Loucy (cell line): ENCODE data around the gene H6PD.
A peak's percentile ranks its signal among the peaks of the same experiment; 100 is the strongest.

Source experiments
- H2AFZ ChIP-seq: fragments of 200-600 bp; sonication (generic); 2 replicates; pipeline ENCODE4 v1.6.0; 2016; ENCODE audit warnings: antibody characterized with exemption, mild to moderate bottlenecking, low read length, moderate library complexity
- H3F3A ChIP-seq: fragments of 200-600 bp; 2 replicates; pipeline ENCODE4 v1.6.0; 2016; ENCODE audit warnings: antibody characterized with exemption, low read depth, mild to moderate bottlenecking
- H3K27me3 ChIP-seq: fragments of 200-600 bp; sonication (generic); 2 replicates; pipeline ENCODE4 v1.6.1; 2014; ENCODE audit warnings: low read length, mild to moderate bottlenecking; ENCODE audit not compliant: insufficient read depth, poor library complexity, severe bottlenecking
- H3K36me3 ChIP-seq: fragments of 200-600 bp; sonication (generic); 2 replicates; pipeline ENCODE4 v1.6.1; 2016; ENCODE audit warnings: low read length; ENCODE audit not compliant: insufficient read depth
- H3K4me1 ChIP-seq: fragments of 200-600 bp; sonication (generic); 2 replicates; pipeline ENCODE4 v1.5.1; 2014; ENCODE audit warnings: low read length, mild to moderate bottlenecking; ENCODE audit not compliant: insufficient read depth, poor library complexity, severe bottlenecking
- H3K4me2 ChIP-seq: fragments of 200-600 bp; sonication (generic); 2 replicates; pipeline ENCODE4 v1.6.0; 2014; ENCODE audit warnings: antibody characterized with exemption, low read length, low read depth, mild to moderate bottlenecking; ENCODE audit not compliant: poor library complexity, severe bottlenecking
- H3K4me3 ChIP-seq: fragments of 200-600 bp; sonication (generic); 2 replicates; pipeline ENCODE4 v1.5.1; 2014; ENCODE audit warnings: low read length, mild to moderate bottlenecking, mixed read lengths; ENCODE audit not compliant: poor library complexity, severe bottlenecking
- H3K79me2 ChIP-seq: fragments of 200-600 bp; sonication (generic); 2 replicates; pipeline ENCODE4 v1.6.1; 2014; ENCODE audit warnings: low read length; ENCODE audit not compliant: insufficient read depth
- H3K9ac ChIP-seq: fragments of 200-600 bp; sonication (generic); 2 replicates; pipeline ENCODE4 v1.6.0; 2014; ENCODE audit warnings: mild to moderate bottlenecking, low read depth, low read length, moderate library complexity; ENCODE audit not compliant: poor library complexity, severe bottlenecking
- H3K9me2 ChIP-seq: fragments of 200-600 bp; sonication (generic); replicated peaks from 2 replicates; pipeline ENCODE4 v1.6.1; 2016; ENCODE audit warnings: low read depth, low read length, mixed read lengths
- H3K9me3 ChIP-seq: fragments of 200-600 bp; sonication (generic); 2 replicates; pipeline ENCODE4 v1.6.1; 2014; ENCODE audit warnings: mild to moderate bottlenecking, antibody characterized with exemption, low read length, low read depth; ENCODE audit not compliant: insufficient read depth
- H4K20me1 ChIP-seq: fragments of 200-600 bp; sonication (generic); 2 replicates; pipeline ENCODE4 v1.6.0; 2014; ENCODE audit warnings: antibody characterized with exemption, low read length, mild to moderate bottlenecking; ENCODE audit not compliant: insufficient read depth, poor library complexity, severe bottlenecking
- EZH2phosphoT487 ChIP-seq: fragments of 200-600 bp; IDR thresholded peaks from 2 replicates; pipeline ENCODE4 v1.6.1; 2018; ENCODE audit warnings: antibody characterized with exemption, mild to moderate bottlenecking, moderate library complexity, borderline replicate concordance
- TF ChIP-seq, protein P1 (sequence below): fragments of 200-600 bp; sonication (generic); conservative IDR thresholded peaks from 2 replicates; pipeline ENCODE4 v1.5.1; 2014; ENCODE audit warnings: mild to moderate bottlenecking, antibody characterized with exemption, low read length

Gene H6PD, protein sequence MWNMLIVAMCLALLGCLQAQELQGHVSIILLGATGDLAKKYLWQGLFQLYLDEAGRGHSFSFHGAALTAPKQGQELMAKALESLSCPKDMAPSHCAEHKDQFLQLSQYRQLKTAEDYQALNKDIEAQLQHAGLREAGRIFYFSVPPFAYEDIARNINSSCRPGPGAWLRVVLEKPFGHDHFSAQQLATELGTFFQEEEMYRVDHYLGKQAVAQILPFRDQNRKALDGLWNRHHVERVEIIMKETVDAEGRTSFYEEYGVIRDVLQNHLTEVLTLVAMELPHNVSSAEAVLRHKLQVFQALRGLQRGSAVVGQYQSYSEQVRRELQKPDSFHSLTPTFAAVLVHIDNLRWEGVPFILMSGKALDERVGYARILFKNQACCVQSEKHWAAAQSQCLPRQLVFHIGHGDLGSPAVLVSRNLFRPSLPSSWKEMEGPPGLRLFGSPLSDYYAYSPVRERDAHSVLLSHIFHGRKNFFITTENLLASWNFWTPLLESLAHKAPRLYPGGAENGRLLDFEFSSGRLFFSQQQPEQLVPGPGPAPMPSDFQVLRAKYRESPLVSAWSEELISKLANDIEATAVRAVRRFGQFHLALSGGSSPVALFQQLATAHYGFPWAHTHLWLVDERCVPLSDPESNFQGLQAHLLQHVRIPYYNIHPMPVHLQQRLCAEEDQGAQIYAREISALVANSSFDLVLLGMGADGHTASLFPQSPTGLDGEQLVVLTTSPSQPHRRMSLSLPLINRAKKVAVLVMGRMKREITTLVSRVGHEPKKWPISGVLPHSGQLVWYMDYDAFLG

DNA sequence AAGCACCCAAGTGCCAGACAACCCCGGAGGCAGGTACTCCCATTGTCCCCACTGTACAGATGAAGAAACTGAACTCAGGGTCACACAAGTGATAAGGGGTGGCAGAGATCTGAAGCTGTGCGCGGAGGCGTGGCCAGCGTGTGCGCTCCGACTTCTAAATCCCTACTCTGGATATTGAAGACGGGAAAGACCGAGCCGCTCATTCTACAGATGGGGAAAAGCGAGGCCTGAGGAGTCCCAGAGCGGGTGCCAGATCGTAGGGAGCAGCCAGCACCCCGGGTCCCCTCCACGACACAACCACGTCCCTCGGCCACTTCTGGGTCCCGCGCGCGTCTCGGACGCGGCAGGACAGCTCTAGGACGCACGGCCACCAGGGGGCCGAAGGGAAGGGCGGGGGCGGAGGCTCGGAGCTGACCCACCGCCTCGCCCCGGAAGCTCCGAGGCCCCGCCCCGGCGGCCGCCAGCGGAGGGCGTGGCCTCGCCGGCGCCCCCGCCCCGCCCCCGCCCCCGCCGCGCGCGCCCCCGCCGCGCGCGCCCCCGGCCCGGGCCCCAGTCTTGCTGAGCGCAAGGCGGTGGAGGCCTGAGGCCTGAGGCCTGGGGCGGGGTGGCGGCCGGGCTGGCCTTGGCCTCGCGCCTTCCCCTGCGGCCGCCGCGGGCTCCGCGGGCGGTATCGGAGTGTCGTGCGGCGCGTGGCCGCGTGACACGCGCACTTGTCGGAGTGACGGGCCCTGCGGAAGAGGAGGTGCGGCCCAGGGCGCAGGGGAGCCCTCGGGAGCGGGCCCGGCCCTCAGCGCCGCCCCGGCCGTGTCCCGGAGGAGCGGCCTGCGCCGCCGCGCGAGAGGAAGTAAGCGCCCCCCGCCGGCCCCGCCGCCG is at the start of gene H6PD:
Gene H6PD (plus strand): TSS at position 552 of the 873 bp plus-strand sequence. CDS start 10,161 bp downstream, outside the sequence.
- Histone ChIP-seq H2AFZ (peak within 1 kb of the TSS; percentile 49), H3K4me3 (peak within 1 kb of the TSS; percentile 97), H3K4me2 (peak within 1 kb of the TSS; percentile 81), H3K9me2 (no peaks in the 10 kb centered on the region), H4K20me1 (no peaks in the 10 kb centered on the region), H3K36me3 (no peaks in the 10 kb centered on the region), H3K4me1 (peaks cover 43% of the 10 kb centered on the region), H3K27me3 (no peaks in the 10 kb centered on the region), H3K9me3 (no peaks in the 10 kb centered on the region), H3K79me2 (peaks cover 37% of the 10 kb centered on the region), H3K9ac (peak within 1 kb of the TSS; percentile 96), H3F3A (0 out of 2 replicates have a peak, but pooled peaks cover 2% of the 10 kb centered on the region)
- TF ChIP-seq, protein P1, sequence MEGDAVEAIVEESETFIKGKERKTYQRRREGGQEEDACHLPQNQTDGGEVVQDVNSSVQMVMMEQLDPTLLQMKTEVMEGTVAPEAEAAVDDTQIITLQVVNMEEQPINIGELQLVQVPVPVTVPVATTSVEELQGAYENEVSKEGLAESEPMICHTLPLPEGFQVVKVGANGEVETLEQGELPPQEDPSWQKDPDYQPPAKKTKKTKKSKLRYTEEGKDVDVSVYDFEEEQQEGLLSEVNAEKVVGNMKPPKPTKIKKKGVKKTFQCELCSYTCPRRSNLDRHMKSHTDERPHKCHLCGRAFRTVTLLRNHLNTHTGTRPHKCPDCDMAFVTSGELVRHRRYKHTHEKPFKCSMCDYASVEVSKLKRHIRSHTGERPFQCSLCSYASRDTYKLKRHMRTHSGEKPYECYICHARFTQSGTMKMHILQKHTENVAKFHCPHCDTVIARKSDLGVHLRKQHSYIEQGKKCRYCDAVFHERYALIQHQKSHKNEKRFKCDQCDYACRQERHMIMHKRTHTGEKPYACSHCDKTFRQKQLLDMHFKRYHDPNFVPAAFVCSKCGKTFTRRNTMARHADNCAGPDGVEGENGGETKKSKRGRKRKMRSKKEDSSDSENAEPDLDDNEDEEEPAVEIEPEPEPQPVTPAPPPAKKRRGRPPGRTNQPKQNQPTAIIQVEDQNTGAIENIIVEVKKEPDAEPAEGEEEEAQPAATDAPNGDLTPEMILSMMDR, result peak; percentile 59
- no peak for TF ChIP-seq EZH2phosphoT487

DNA sequence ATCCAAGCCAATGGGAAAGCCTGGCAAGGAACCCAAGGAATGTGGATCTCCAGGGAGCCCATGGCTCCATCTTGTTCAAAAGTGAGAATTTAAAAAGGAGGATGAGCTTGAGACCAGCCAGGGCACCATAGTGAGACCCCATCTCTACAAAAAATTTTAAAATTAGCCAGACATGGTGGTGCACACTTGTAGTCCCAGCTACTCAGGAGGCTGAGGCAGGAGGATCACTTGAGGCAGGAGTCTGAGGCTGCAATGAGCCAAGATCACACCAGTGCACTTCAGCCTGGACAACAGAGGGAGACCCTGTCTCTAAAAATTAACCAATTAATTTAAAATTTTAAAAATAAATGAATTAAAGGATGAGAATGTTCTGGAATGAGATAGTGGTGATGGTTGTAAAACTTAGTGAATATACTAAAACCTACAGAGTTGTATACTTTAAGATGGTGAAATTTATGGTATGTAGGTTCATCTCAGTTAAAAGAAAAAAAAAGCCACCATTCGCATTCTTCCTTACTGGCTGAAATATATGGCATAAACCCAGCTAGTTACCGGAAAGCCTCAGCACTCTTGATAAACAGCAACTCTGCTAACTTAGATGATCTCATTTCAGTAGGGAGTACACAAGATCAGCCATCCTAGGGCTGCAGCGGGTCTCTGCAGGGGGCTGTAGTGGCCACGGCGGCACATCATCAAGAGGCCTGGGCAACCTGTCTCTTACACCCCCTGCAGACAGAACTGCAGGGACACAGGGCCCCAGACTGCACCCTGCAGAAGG is 48.3 kb upstream of the H6PD start:
- Histone ChIP-seq H3K9ac (no peak overlapping the region), H3K27me3 (no peaks in the 10 kb centered on the region), H3F3A (no peaks in the 10 kb centered on the region), H3K4me1 (peaks cover 2% of the 10 kb centered on the region), H3K4me2 (no peak overlapping the region), H4K20me1 (no peaks in the 10 kb centered on the region), H3K9me3 (no peaks in the 10 kb centered on the region), H2AFZ (no peak overlapping the region), H3K9me2 (no peaks in the 10 kb centered on the region), H3K79me2 (no peaks in the 10 kb centered on the region), H3K36me3 (no peaks in the 10 kb centered on the region), H3K4me3 (no peak overlapping the region)
- TF ChIP-seq, protein P1, result no peak
- no peak for TF ChIP-seq EZH2phosphoT487

DNA sequence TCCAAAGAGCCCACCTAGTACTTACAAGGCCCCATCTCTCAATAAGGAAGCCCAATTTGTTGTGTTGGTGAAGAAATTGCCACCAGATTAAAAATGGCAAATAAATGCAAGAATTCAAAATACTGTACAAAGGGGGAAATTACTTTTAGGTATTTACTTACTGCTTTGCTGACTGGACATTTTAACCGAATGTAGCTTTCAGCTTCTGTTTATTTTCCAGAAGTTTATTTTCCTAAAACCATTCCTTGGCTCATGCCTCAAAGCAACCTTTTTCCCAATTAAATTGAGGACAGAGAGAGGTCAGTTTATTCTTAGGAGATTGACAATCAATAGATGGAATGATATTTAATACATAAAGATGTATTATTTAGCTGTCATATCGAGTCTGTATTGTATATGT is 47.6 kb upstream of the H6PD start:
- H3K9me3 ChIP-seq, result no peaks in the 10 kb centered on the region
- H4K20me1 ChIP-seq, result no peaks in the 10 kb centered on the region
- no peak overlapping the region for H3K9ac ChIP-seq
- H3K36me3 ChIP-seq, result no peaks in the 10 kb centered on the region
- H3F3A ChIP-seq, result no peaks in the 10 kb centered on the region
- H3K4me2 ChIP-seq, result no peak overlapping the region
- H3K4me1 ChIP-seq, result peaks cover 2% of the 10 kb centered on the region
- no peaks in the 10 kb centered on the region for H3K9me2 ChIP-seq
- no peaks in the 10 kb centered on the region for H3K27me3 ChIP-seq
- TF ChIP-seq, protein P1, result no peak
- no peak for TF ChIP-seq EZH2phosphoT487
- no peaks in the 10 kb centered on the region for H3K79me2 ChIP-seq
- no peak overlapping the region for H3K4me3 ChIP-seq
- H2AFZ ChIP-seq, result no peak overlapping the region
